Endothelial cell of umbilical vein (primary cell): Measurements from ENCODE around the gene ADGRG7. TPM values are rescaled to one million over a fixed set of nuclear protein-coding genes. Genes with fewer than 3 reads are reported as not detected.

Experiments used
- BruUV-seq: library from RNA; stranded (reverse); fragments of 400-500 nt; replicated peaks from 2 replicates; lab custom pipeline; 2021; lab: Mats Ljungman, UMichigan
- CTCF ChIA-PET: fragments of 300-600, 350-600 bp; sonication (Branson Sonifier 250); formaldehyde crosslinking; loops from one replicate; lab custom pipeline; 2021; ENCODE audit warnings: antibody characterized with exemption, inconsistent platforms; lab: Charles Lee
- POLR2A ChIA-PET: fragments of 300-600, 350-600 bp; sonication (Branson Sonifier 250); formaldehyde crosslinking; loops from one replicate; lab custom pipeline; 2021; ENCODE audit warnings: antibody characterized with exemption, inconsistent platforms; lab: Charles Lee
- DNase-seq: peaks from one replicate; pipeline ENCODE4 v3.0.0-alpha.2; 2011; ENCODE audit warnings: low read depth, low spot score
- FAIRE-seq: peaks from 2 replicates; lab custom pipeline; 2011; peaks lifted over from hg19 to GRCh38; lab: Jason Lieb, UNC
- H2AFZ ChIP-seq: 2 replicates; pipeline ENCODE4 v1.6.0; 2012; ENCODE audit warnings: low read depth, low read length, control low read depth, inconsistent platforms
- H3K27ac ChIP-seq: 2 replicates; pipeline ENCODE4 v1.5.1; 2011; ENCODE audit warnings: low read depth, mild to moderate bottlenecking, control low read depth, low read length, moderate library complexity; ENCODE audit not compliant: insufficient read depth
- H3K27me3 ChIP-seq, 2 experiments: 2 replicates each; pipeline versions ENCODE4 v1.6.0 to v1.6.1; 2011; ENCODE audit warnings: low read length in 2 of 2, mixed read lengths in 1 of 2; ENCODE audit not compliant: control insufficient read depth in 2 of 2, insufficient read depth in 2 of 2
- H3K36me3 ChIP-seq, 2 experiments: 2 replicates in 1 of 2; 3 replicates in 1 of 2; pipeline ENCODE4 v1.5.1; 2011; ENCODE audit warnings: low read length in 2 of 2, mild to moderate bottlenecking in 1 of 2, moderate library complexity in 1 of 2; ENCODE audit not compliant: control insufficient read depth in 2 of 2, insufficient read depth in 2 of 2; ENCODE audit errors: extremely low read depth in 1 of 2
- H3K4me1 ChIP-seq: 3 replicates; pipeline ENCODE4 v1.5.1; 2011; ENCODE audit warnings: mild to moderate bottlenecking, low read length; ENCODE audit not compliant: control insufficient read depth, insufficient read depth; ENCODE audit errors: extremely low read depth
- H3K4me2 ChIP-seq: 2 replicates; pipeline ENCODE4 v1.6.1; 2011; ENCODE audit warnings: low read length, control low read depth, mixed read lengths; ENCODE audit not compliant: insufficient read depth
- H3K4me3 ChIP-seq, 3 experiments: fragments of 200-600 bp in 1 of 3; sonication (generic), shearing (Covaris generic) in 1 of 3; replicated peaks in 1 of 3; 2 replicates each; pipeline ENCODE4 v1.5.1; 2011 to 2016; ENCODE audit warnings: control low read depth in 3 of 3, low read length in 3 of 3, mild to moderate bottlenecking in 2 of 3, inconsistent platforms in 1 of 3, low read depth in 1 of 3, moderate library complexity in 1 of 3; ENCODE audit not compliant: insufficient read depth in 1 of 3
- H3K79me2 ChIP-seq: 2 replicates; pipeline ENCODE4 v1.6.0; 2012; ENCODE audit warnings: low read length, inconsistent platforms; ENCODE audit not compliant: control insufficient read depth, insufficient read depth
- H3K9ac ChIP-seq: replicated peaks from 2 replicates; pipeline ENCODE3; 2011; ENCODE audit warnings: low read length, control low read depth; ENCODE audit not compliant: insufficient read depth; ENCODE audit errors: extremely low read depth
- H3K9me1 ChIP-seq: replicated peaks from 3 replicates; pipeline ENCODE4 v1.6.0; 2011; ENCODE audit warnings: mild to moderate bottlenecking, low read length; ENCODE audit not compliant: control insufficient read depth, insufficient read depth; ENCODE audit errors: extremely low read depth
- H3K9me3 ChIP-seq: replicated peaks from 2 replicates; pipeline ENCODE4 v1.5.1; 2012; ENCODE audit warnings: low read length, inconsistent platforms; ENCODE audit not compliant: control insufficient read depth, insufficient read depth
- H4K20me1 ChIP-seq: replicated peaks from 2 replicates; pipeline ENCODE3; 2011; ENCODE audit warnings: mild to moderate bottlenecking, low read length; ENCODE audit not compliant: control insufficient read depth, insufficient read depth; ENCODE audit errors: extremely low read depth
- CTCF ChIP-seq, 2 donors: IDR thresholded peaks; 1 replicate in 1 of 2; 2 replicates in 1 of 2; pipeline ENCODE4 v1.5.1; 2011; ENCODE audit warnings: low read length in 2 of 2, mild to moderate bottlenecking in 2 of 2, moderate library complexity in 2 of 2, control low read depth in 1 of 2, inconsistent platforms in 1 of 2, low read depth in 1 of 2; ENCODE audit not compliant: insufficient read depth in 1 of 2; ENCODE audit errors: extremely low read depth in 1 of 2
- EZH2 ChIP-seq: IDR thresholded peaks from 2 replicates; pipeline ENCODE4 v1.6.1; 2012; ENCODE audit warnings: borderline replicate concordance, low read depth, mild to moderate bottlenecking, moderate library complexity, low read length, inconsistent platforms; ENCODE audit not compliant: severe bottlenecking
- GATA2 ChIP-seq: IDR thresholded peaks from 2 replicates; pipeline ENCODE4 v1.7.0; 2011; ENCODE audit warnings: low read depth, mild to moderate bottlenecking, moderate library complexity, mixed read lengths, low read length; ENCODE audit not compliant: insufficient read length, insufficient read depth
- JUN ChIP-seq: IDR thresholded peaks from 2 replicates; pipeline ENCODE4 v1.6.1; 2011; ENCODE audit warnings: borderline replicate concordance, low read depth; ENCODE audit not compliant: insufficient read length, insufficient read depth
- MAX ChIP-seq: IDR thresholded peaks from 2 replicates; pipeline ENCODE4 v1.6.1; 2011; ENCODE audit not compliant: insufficient read depth, insufficient read length
- MYC ChIP-seq: IDR thresholded peaks from one replicate; pipeline ENCODE4 v1.6.1; 2011; ENCODE audit warnings: mild to moderate bottlenecking, low read depth, low read length
- POLR2A ChIP-seq: IDR thresholded peaks from 2 replicates; pipeline ENCODE4 v1.6.1; 2012; ENCODE audit warnings: low read depth, mild to moderate bottlenecking, control low read depth, low read length
- POLR2AphosphoS5 ChIP-seq: IDR thresholded peaks from 2 replicates; pipeline ENCODE4 v1.6.1; 2012; ENCODE audit warnings: low read depth, mild to moderate bottlenecking, control low read depth, low read length, moderate library complexity; ENCODE audit not compliant: insufficient read depth
- dilution Hi-C: fragments of 300-500 bp; cut with MboI; formaldehyde crosslinking; loops from one replicate; pipeline ENCODE4 v1.15.0; 2019; ENCODE audit warnings: low sequenced_read_pairs; ENCODE audit not compliant: extremely low pct_ligation_motif_present
- intact Hi-C: fragments of 100-400 bp; cut with micrococcal nuclease; formaldehyde crosslinking; loops from one replicate; pipeline ENCODE4 v1.10.0; 2022
- polyA plus RNA-seq, 4 experiments: library from polyadenylated mRNA; depleted of rRNA in 3 of 4; stranded (reverse) in 3 of 4; unstranded in 1 of 4; fragments of >200 nt; gene quantifications; 2 replicates each; pipeline versions ENCODE4 v1.2.1 to v1.2.3, GENCODE V29; 2011 to 2012; ENCODE audit warnings: missing spikeins in 1 of 4
- total RNA-seq: library from RNA; stranded (reverse); gene quantifications from 2 replicates; pipeline ENCODE4 v1.2.3, GENCODE V29; 2021

ADGRG7 gene
- total and polyA plus RNA-seq, 2 donors (not counting 3 experiments of a cell fraction or from before 2014, with no cell fraction given): not detected

GRCh38 chr3:100710261-100710968 lies 101.0 kb downstream of the ADGRG7 start:
- FAIRE-seq (no peak), DNase-seq (peak; percentile 62)
- Histone ChIP-seq H3K9me3 (no peaks in the 10 kb centered on the region), H3K27me3 (peaks cover 5 to 7% of the 10 kb centered on the region in 2 experiments), H2AFZ (no peak overlapping the region), H3K4me2 (peak overlapping the region; percentile 98), H3K9ac (peak overlapping the region; percentile 92), H3K4me1 (peaks cover 8% of the 10 kb centered on the region), H3K27ac (peak overlapping the region; percentile 78), H3K79me2 (peaks cover 57% of the 10 kb centered on the region), H4K20me1 (peaks cover 13% of the 10 kb centered on the region), H3K36me3 (peaks cover 5 to 8% of the 10 kb centered on the region in 2 experiments), H3K9me1 (no peaks in the 10 kb centered on the region), H3K4me3 (peak overlapping the region; percentile 79 to 99 (median 89))
- intact Hi-C loops: no loop called here
- dilution Hi-C loops: no loop called here
- TF ChIP-seq JUN (no peak), CTCF (IDR thresholded peaks at IDR 0.05; ENCODE audit: extremely low read depth in 1 of 2, insufficient read depth in 1 of 2, low read depth in 1 of 2, low read length in 2 of 2) (peak; percentile 30 to 32), EZH2 (no peak)
- CTCF ChIA-PET: interaction anchor here (1.0 to 2.9 kb wide), 10 partner anchors 11 to 879 kb away, joined by 3 to 26 read pairs (median 4); no protein-coding TSS in a partner anchor
- POLR2A ChIA-PET: interaction anchor here (0.7 kb wide), 1 partner anchor 154 kb away, joined by 3 read pairs; no protein-coding TSS in a partner anchor
- BruUV-seq: TSS peak; percentile 42

GRCh38 chr3:100715176-100715575 lies 105.8 kb downstream of the ADGRG7 start:
- BruUV-seq: no TSS peak
- dilution Hi-C loops (no loop called here), intact Hi-C loops (loop anchor here (5.0 kb wide), 1 partner anchor 253 kb away; no protein-coding TSS in a partner anchor)
- no peak for TF ChIP-seq JUN
- TF ChIP-seq MYC: no peak
- TF ChIP-seq POLR2AphosphoS5: no peak
- no peak for TF ChIP-seq POLR2A
- no peak for TF ChIP-seq GATA2
- no peak for TF ChIP-seq MAX
- Histone ChIP-seq H3K4me3 (no peak overlapping the region), H4K20me1 (peaks cover 23% of the 10 kb centered on the region), H3K9me3 (no peaks in the 10 kb centered on the region), H3K27me3 (no peaks in the 10 kb centered on the region), H3K9ac (no peak overlapping the region), H3K36me3 (peaks cover 11 to 13% of the 10 kb centered on the region in 2 experiments), H3K4me2 (no peak overlapping the region), H2AFZ (no peak overlapping the region), H3K9me1 (no peaks in the 10 kb centered on the region), H3K79me2 (peaks cover 93% of the 10 kb centered on the region), H3K4me1 (peaks cover 8% of the 10 kb centered on the region), H3K27ac (no peak overlapping the region)
- POLR2A ChIA-PET: no interaction called here
- no peak for FAIRE-seq
- CTCF ChIA-PET: no interaction called here
- DNase-seq: no peak
